B cell (primary cell): Measurements from ENCODE around the gene COL21A1. TPM values are rescaled to one million over a fixed set of nuclear protein-coding genes. Genes with fewer than 3 reads are reported as not detected.

Experiments used
- ATAC-seq: fragments of 200-7000 bp; cut with Tn5 transposase; one replicate; pipeline ENCODE4 v1.10.0; 2021; ENCODE audit warnings: low read depth, mild to moderate bottlenecking, moderate number of reproducible peaks, moderate library complexity
- CTCF ChIA-PET: fragments of 350-600 bp; sonication (Branson Sonifier 250); formaldehyde crosslinking; loops from one replicate; lab custom pipeline; 2021; ENCODE audit warnings: antibody characterized with exemption, inconsistent platforms; lab: Charles Lee
- POLR2A ChIA-PET: fragments of 350-600 bp; sonication (Branson Sonifier 250); formaldehyde crosslinking; loops from one replicate; lab custom pipeline; 2021; ENCODE audit warnings: antibody characterized with exemption; lab: Charles Lee
- DNase-seq: peaks from one replicate; pipeline ENCODE4 v3.0.0; 2013
- H2AFZ ChIP-seq: 2 replicates; pipeline ENCODE4 v1.6.1; 2012; ENCODE audit warnings: mild to moderate bottlenecking, low read depth, low read length; ENCODE audit not compliant: insufficient read depth, poor library complexity, severe bottlenecking
- H3K27ac ChIP-seq, 2 donors: 1 replicate in 1 of 2; 2 replicates in 1 of 2; pipeline ENCODE4 v1.5.1; 2012 to 2013; ENCODE audit warnings: low read length in 2 of 2, mild to moderate bottlenecking in 2 of 2, moderate library complexity in 1 of 2
- H3K27me3 ChIP-seq, 4 experiments: fragments of 200-600 bp in 1 of 4; sonication (generic) in 1 of 4; replicated peaks in 1 of 4; 1 replicate in 2 of 4; 2 replicates in 2 of 4; pipeline versions ENCODE4 v1.6.1 to v1.7.0; 2013 to 2016; ENCODE audit warnings: low read length in 3 of 4, mild to moderate bottlenecking in 2 of 4, mixed read lengths in 1 of 4, moderate library complexity in 1 of 4; ENCODE audit not compliant: insufficient read depth in 4 of 4, control insufficient read depth in 3 of 4; ENCODE audit errors: control extremely low read depth in 1 of 4
- H3K36me3 ChIP-seq, 2 experiments: replicated peaks in 1 of 2; 1 replicate in 1 of 2; 2 replicates in 1 of 2; pipeline versions ENCODE4 v1.6.1 to v1.7.1; 2013; ENCODE audit warnings: low read length in 1 of 2; ENCODE audit not compliant: insufficient read depth in 2 of 2, control insufficient read depth in 1 of 2; ENCODE audit errors: control extremely low read depth in 1 of 2, extremely low read depth in 1 of 2
- H3K4me1 ChIP-seq, 2 donors: fragments of 200-600 bp in 1 of 2; sonication (generic) in 1 of 2; 1 replicate in 1 of 2; 2 replicates in 1 of 2; pipeline versions ENCODE4 v1.5.1 to v1.6.1; 2013 to 2017; ENCODE audit warnings: low read length in 2 of 2; ENCODE audit not compliant: control insufficient read depth in 2 of 2, insufficient read depth in 2 of 2
- H3K4me2 ChIP-seq: replicated peaks from 2 replicates; pipeline ENCODE3; 2012; ENCODE audit warnings: mild to moderate bottlenecking, low read depth, low read length; ENCODE audit not compliant: poor library complexity, severe bottlenecking
- H3K4me3 ChIP-seq, 5 experiments: fragments of 200-600 bp in 1 of 5; sonication (generic) in 1 of 5; 1 replicate in 3 of 5; 2 replicates in 2 of 5; pipeline versions ENCODE4 v1.5.1 to v1.7.0; 2011 to 2016; ENCODE audit warnings: low read length in 4 of 5, mild to moderate bottlenecking in 4 of 5, low read depth in 2 of 5, control low read depth in 1 of 5, moderate library complexity in 1 of 5; ENCODE audit not compliant: insufficient read depth in 1 of 5; ENCODE audit errors: control extremely low read depth in 1 of 5, extremely low read depth in 1 of 5
- H3K79me2 ChIP-seq: fragments of 200-600 bp; sonication (generic); one replicate; pipeline ENCODE4 v1.6.0; 2016; ENCODE audit warnings: low read length; ENCODE audit not compliant: control insufficient read depth, insufficient read depth
- H3K9ac ChIP-seq: fragments of 200-600 bp; sonication (generic); 2 replicates; pipeline ENCODE4 v1.6.1; 2017; ENCODE audit warnings: mild to moderate bottlenecking, low read length, moderate library complexity
- H3K9me3 ChIP-seq, 3 donors: one replicate each; pipeline versions ENCODE4 v1.6.1 to v1.7.1; 2013; ENCODE audit warnings: low read length in 2 of 3; ENCODE audit not compliant: control insufficient read depth in 2 of 3, insufficient read depth in 1 of 3; ENCODE audit errors: control extremely low read depth in 1 of 3
- H4K20me1 ChIP-seq: 2 replicates; pipeline ENCODE4 v1.6.0; 2012; ENCODE audit warnings: mild to moderate bottlenecking, low read length; ENCODE audit not compliant: insufficient read depth, control insufficient read depth, poor library complexity, severe bottlenecking
- H3K27ac Mint-ChIP-seq: one replicate; pipeline ENCODE4 v1.8.0; 2021; ENCODE audit warnings: mixed read lengths
- H3K27me3 Mint-ChIP-seq: one replicate; pipeline ENCODE4 v1.8.0; 2021; ENCODE audit warnings: mixed read lengths
- H3K4me1 Mint-ChIP-seq: one replicate; pipeline ENCODE4 v1.8.0; 2021; ENCODE audit warnings: mixed read lengths
- H3K4me3 Mint-ChIP-seq: one replicate; pipeline ENCODE4 v1.8.0; 2021; ENCODE audit warnings: mixed read lengths
- H3K9me3 Mint-ChIP-seq: one replicate; pipeline ENCODE4 v1.8.0; 2022; ENCODE audit warnings: mixed read lengths; ENCODE audit not compliant: insufficient read depth
- CTCF ChIP-seq: fragments of 200-600 bp; IDR thresholded peaks from one replicate; pipeline ENCODE4 v1.8.0; 2022; ENCODE audit warnings: antibody characterized with exemption, mild to moderate bottlenecking
- EZH2 ChIP-seq: IDR thresholded peaks from 2 replicates; pipeline ENCODE4 v1.6.1; 2012; ENCODE audit warnings: borderline replicate concordance, low read depth, mild to moderate bottlenecking, moderate library complexity, low read length; ENCODE audit not compliant: insufficient read depth, poor library complexity, severe bottlenecking
- WGBS: methylation state at CpG from one replicate; pipeline ENCODE4 v1.1.5; 2013; ENCODE audit warnings: missing lambda C conversion rate; ENCODE audit not compliant: insufficient coverage; 5-methylcytosine and 5-hydroxymethylcytosine counted together
- intact Hi-C: fragments of 100-400 bp; cut with micrococcal nuclease; formaldehyde crosslinking; loops from one replicate; pipeline ENCODE4 v1.10.0; 2022
- polyA plus RNA-seq: library from polyadenylated mRNA; depleted of rRNA; stranded (reverse); fragments of >200 nt; gene quantifications from 2 replicates; pipeline ENCODE4 v1.2.3, GENCODE V29; 2012
- total RNA-seq, 2 donors: library from RNA; stranded (reverse); fragments of 120-200 nt in 1 of 2; gene quantifications; 1 replicate in 1 of 2; 2 replicates in 1 of 2; pipeline versions ENCODE4 v1.2.3 to v1.2.4, GENCODE V29; 2013 to 2022

COL21A1 gene
- total and polyA plus RNA-seq, 2 donors (not counting 1 experiment from before 2014, with no cell fraction given): not detected

GRCh38 chr6:56282391-56282790 is 35.0 kb upstream of the COL21A1 start:
- intact Hi-C loops: no loop called here
- CTCF ChIA-PET: no interaction called here
- no peak overlapping the region for H3K4me2 ChIP-seq

GRCh38 chr6:56280126-56280525 is 32.7 kb upstream of the COL21A1 start:
- Histone ChIP-seq H3K9me3 (no peaks in the 10 kb centered on the region), H3K36me3 (no peaks in the 10 kb centered on the region), H4K20me1 (no peaks in the 10 kb centered on the region), H3K4me1 (no peaks in the 10 kb centered on the region), H3K27me3 (no peaks in the 10 kb centered on the region), H3K79me2 (no peaks in the 10 kb centered on the region), H2AFZ (no peak overlapping the region), H3K4me3 (no peak overlapping the region), H3K9ac (no peak overlapping the region), H3K27ac (no peak overlapping the region), H3K4me2 (no peak overlapping the region)
- WGBS: 100% methylated on average over 1 of the region's 3 CpGs
- H3K27ac Mint-ChIP-seq: no peak overlapping the region
- no peak for DNase-seq
- no peaks in the 10 kb centered on the region for H3K27me3 Mint-ChIP-seq
- POLR2A ChIA-PET: no interaction called here
- TF ChIP-seq CTCF (no peak), EZH2 (no peak)
- intact Hi-C loops: no loop called here
- CTCF ChIA-PET: no interaction called here
- no peak overlapping the region for H3K4me3 Mint-ChIP-seq
- no peaks in the 10 kb centered on the region for H3K4me1 Mint-ChIP-seq
- no peak for ATAC-seq
- peaks cover 4% of the 10 kb centered on the region for H3K9me3 Mint-ChIP-seq

More at GRCh38 chr6:56282391-56282790, 35.0 kb upstream of the COL21A1 start:
- H3K36me3 ChIP-seq: no peaks in the 10 kb centered on the region
- Mint-ChIP-seq H3K4me3 (no peak overlapping the region), H3K27me3 (no peaks in the 10 kb centered on the region), H3K27ac (no peak overlapping the region), H3K9me3 (no peaks in the 10 kb centered on the region), H3K4me1 (no peaks in the 10 kb centered on the region)
- no peak overlapping the region for H2AFZ ChIP-seq
- DNase-seq (no peak), ATAC-seq (no peak)
- H3K27me3 ChIP-seq: no peaks in the 10 kb centered on the region
- POLR2A ChIA-PET: no interaction called here
- TF ChIP-seq CTCF (no peak), EZH2 (no peak)
- H3K4me3 ChIP-seq: no peak overlapping the region
- H4K20me1 ChIP-seq: no peaks in the 10 kb centered on the region
- H3K27ac ChIP-seq: no peak overlapping the region
- H3K9ac ChIP-seq: no peak overlapping the region
- H3K4me1 ChIP-seq: no peaks in the 10 kb centered on the region
- no peaks in the 10 kb centered on the region for H3K79me2 ChIP-seq
- no peaks in the 10 kb centered on the region for H3K9me3 ChIP-seq
